ENCODE results near the gene DACT2.

The DACT2 gene

DNA sequence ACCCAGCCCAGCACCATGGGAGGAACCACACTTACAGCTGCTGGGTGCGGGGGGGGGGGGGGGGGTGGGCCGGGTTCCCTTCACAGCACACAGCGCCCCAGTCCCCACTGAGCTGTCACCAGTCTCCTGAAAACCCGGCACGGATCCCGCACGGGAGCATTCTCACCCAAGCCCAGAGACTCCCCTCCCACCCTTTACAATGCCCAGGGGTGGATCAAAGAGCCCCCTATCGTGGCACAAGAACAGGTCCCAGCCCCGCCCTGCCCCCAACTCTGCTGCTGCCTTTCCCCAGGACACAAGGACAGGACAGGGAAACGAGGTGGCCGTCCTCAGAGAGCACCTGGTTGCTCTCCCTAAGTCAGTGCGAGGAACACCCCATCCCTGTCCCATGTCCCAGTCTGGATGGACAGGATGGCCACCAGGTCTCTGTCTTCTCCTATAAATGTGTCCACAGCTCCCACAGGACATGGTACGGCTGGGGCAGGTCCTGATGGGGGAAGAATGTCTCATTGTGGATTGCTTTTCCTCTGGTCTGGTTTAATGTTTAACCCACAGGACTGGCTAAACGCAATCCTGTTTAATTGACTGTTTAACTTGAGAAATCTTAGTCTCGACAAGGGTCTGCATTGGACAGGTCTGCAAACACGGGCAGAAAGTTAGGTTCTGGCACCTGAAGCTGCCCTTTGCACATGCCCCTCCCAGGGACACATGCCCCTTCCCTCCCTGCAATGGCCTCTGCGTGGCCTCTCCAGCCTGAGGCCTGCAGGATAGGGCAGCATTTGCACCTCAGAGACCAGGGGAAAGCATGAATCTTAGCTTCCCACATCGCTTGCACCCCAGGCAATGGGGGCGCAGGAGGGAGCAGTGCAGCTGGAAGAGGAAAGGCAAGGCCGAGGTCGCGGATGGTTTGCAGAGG, 45.3 kb downstream of the DACT2 start:
- Histone ChIP-seq H3K9me3 (ENCODE audit: insufficient read depth, low read length) (no peaks in the 10 kb centered on the region), H3K27ac (ENCODE audit: low read depth, low read length) (no peak overlapping the region), H3K79me2 (ENCODE audit: insufficient read depth, low read length) (no peaks in the 10 kb centered on the region), H3K4me3 (ENCODE audit: insufficient read depth, low read length, poor library complexity, severe bottlenecking) (no peak overlapping the region), H3K9me2 (replicated peaks; ENCODE audit: insufficient read depth, low read length) (no peaks in the 10 kb centered on the region), H4K20me1 (ENCODE audit: low read depth, low read length) (no peaks in the 10 kb centered on the region), H3K9ac (ENCODE audit: low read length) (no peak overlapping the region), H3F3A (ENCODE audit: insufficient read depth) (no peaks in the 10 kb centered on the region), H3K4me2 (ENCODE audit: low read depth, low read length, poor library complexity, severe bottlenecking) (no peak overlapping the region), H3K27me3 (ENCODE audit: low read length) (no peaks in the 10 kb centered on the region), H2AFZ (ENCODE audit: low read depth, low read length, severe bottlenecking) (no peak overlapping the region), H3K36me3 (ENCODE audit: low read length) (no peaks in the 10 kb centered on the region)
- TF ChIP-seq, protein P1, sequence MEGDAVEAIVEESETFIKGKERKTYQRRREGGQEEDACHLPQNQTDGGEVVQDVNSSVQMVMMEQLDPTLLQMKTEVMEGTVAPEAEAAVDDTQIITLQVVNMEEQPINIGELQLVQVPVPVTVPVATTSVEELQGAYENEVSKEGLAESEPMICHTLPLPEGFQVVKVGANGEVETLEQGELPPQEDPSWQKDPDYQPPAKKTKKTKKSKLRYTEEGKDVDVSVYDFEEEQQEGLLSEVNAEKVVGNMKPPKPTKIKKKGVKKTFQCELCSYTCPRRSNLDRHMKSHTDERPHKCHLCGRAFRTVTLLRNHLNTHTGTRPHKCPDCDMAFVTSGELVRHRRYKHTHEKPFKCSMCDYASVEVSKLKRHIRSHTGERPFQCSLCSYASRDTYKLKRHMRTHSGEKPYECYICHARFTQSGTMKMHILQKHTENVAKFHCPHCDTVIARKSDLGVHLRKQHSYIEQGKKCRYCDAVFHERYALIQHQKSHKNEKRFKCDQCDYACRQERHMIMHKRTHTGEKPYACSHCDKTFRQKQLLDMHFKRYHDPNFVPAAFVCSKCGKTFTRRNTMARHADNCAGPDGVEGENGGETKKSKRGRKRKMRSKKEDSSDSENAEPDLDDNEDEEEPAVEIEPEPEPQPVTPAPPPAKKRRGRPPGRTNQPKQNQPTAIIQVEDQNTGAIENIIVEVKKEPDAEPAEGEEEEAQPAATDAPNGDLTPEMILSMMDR (IDR thresholded peaks at IDR 0.05; ENCODE audit: insufficient read depth, low read length, poor library complexity, severe bottlenecking) = no peak
- TF ChIP-seq EZH2phosphoT487 (conservative IDR thresholded peaks at IDR 0.05; ENCODE audit: low read length) = no peak

DNA sequence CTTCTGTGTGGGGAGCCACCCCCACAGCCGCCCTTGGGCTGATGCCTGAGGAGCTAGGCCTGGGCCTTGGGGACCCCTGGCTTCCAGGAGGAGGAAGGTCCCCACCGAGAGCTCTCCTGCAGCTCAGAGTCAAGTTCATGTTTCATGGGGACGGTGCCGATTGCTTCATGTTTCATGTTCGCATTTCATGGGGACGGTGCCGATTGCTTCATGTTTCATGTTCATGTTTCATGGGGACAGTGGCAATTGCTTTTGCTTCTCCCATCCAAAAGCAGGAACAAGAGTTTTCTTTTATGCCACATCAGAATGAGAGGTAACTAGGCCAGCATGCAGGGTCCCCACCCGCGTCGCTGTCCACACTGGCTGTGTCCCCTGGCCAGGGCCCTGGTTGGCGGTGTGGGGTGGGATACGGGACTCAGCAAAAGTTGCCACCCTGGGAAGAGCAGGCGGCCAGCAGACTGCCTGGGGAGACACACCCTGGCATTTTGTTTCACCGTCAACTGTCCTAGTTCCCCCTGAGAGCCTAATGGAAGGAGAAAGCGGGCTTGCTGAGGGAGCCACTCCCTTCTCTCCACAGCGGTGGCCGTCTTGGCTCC, 46.0 kb downstream of the DACT2 start:
- H3K4me2 ChIP-seq (ENCODE audit: low read depth, low read length, poor library complexity, severe bottlenecking) = no peak overlapping the region
- no peaks in the 10 kb centered on the region for H3K79me2 ChIP-seq (ENCODE audit: insufficient read depth, low read length)
- H3K9ac ChIP-seq (ENCODE audit: low read length) = no peak overlapping the region

DNA sequence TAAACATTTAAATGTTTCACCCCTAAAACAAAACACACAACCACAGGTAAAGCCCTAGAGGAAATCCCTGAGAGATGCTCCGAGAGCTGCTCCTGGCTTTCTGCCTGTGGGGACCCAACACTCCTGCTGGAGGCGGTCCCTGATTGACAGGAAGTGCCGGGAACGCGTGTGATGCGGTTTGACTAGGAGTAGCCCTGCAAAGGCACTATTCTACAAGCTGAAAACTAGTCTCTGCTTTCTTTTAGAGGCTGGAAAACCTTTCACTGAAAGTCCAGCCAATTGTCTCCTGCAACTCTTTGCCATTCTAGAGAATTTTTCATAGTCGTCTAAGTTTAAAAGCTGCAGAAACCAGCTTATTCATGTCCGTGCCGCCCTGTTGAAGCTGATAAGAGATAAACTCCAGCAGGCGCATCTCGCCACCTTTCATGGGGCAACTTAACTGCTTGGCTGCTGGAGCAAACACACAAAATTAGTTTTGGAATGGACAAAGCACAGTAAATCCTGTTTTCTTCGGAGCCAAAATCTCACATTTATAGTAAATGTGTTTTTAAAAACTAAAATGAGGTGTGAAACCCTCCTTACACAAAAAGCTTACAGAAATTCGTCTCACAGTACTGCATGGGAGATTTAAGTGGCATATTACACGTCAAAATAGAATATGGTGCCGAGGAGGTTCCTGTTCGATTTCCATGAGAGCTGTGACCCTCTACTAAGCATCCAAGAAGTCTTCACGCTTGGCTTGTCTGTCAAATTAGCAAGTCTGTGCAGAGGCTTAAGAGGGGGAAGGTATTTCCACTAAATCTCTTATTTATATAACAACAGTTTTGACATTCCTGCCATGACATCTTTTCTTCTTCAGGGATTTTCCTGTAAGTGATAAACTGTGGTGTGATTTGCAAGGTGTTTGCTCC, 46.9 kb downstream of the DACT2 start:
- Histone ChIP-seq H3K79me2 (ENCODE audit: insufficient read depth, low read length) (no peaks in the 10 kb centered on the region), H3K4me2 (ENCODE audit: low read depth, low read length, poor library complexity, severe bottlenecking) (no peak overlapping the region), H3F3A (ENCODE audit: insufficient read depth) (no peaks in the 10 kb centered on the region), H2AFZ (ENCODE audit: low read depth, low read length, severe bottlenecking) (no peak overlapping the region), H4K20me1 (ENCODE audit: low read depth, low read length) (no peaks in the 10 kb centered on the region), H3K9me2 (replicated peaks; ENCODE audit: insufficient read depth, low read length) (no peaks in the 10 kb centered on the region), H3K9me3 (ENCODE audit: insufficient read depth, low read length) (no peaks in the 10 kb centered on the region), H3K4me3 (ENCODE audit: insufficient read depth, low read length, poor library complexity, severe bottlenecking) (no peak overlapping the region), H3K9ac (ENCODE audit: low read length) (no peak overlapping the region), H3K36me3 (ENCODE audit: low read length) (no peaks in the 10 kb centered on the region), H3K27me3 (ENCODE audit: low read length) (no peaks in the 10 kb centered on the region), H3K27ac (ENCODE audit: low read depth, low read length) (no peak overlapping the region)
- TF ChIP-seq EZH2phosphoT487 (conservative IDR thresholded peaks at IDR 0.05; ENCODE audit: low read length) = no peak
- TF ChIP-seq, protein P1 (IDR thresholded peaks at IDR 0.05; ENCODE audit: insufficient read depth, low read length, poor library complexity, severe bottlenecking) = no peak

More for the DNA sequence above, 46.0 kb downstream of the DACT2 start:
- Histone ChIP-seq H3K27me3 (ENCODE audit: low read length) (no peaks in the 10 kb centered on the region), H3K9me3 (ENCODE audit: insufficient read depth, low read length) (no peaks in the 10 kb centered on the region), H3K36me3 (ENCODE audit: low read length) (no peaks in the 10 kb centered on the region), H3K4me3 (ENCODE audit: insufficient read depth, low read length, poor library complexity, severe bottlenecking) (no peak overlapping the region), H3K27ac (ENCODE audit: low read depth, low read length) (no peak overlapping the region), H4K20me1 (ENCODE audit: low read depth, low read length) (no peaks in the 10 kb centered on the region), H2AFZ (ENCODE audit: low read depth, low read length, severe bottlenecking) (no peak overlapping the region), H3K9me2 (replicated peaks; ENCODE audit: insufficient read depth, low read length) (no peaks in the 10 kb centered on the region), H3F3A (ENCODE audit: insufficient read depth) (no peaks in the 10 kb centered on the region)
- no peak for TF ChIP-seq EZH2phosphoT487 (conservative IDR thresholded peaks at IDR 0.05; ENCODE audit: low read length)
- TF ChIP-seq, protein P1 (IDR thresholded peaks at IDR 0.05; ENCODE audit: insufficient read depth, low read length, poor library complexity, severe bottlenecking) = no peak
